Measurements from ENCODE around the gene PACS2.
"Not testable (repeated sequence)": the region's sequence is repeated elsewhere in the genome, so short reads cannot be mapped to it uniquely, and the experiment has no call there.

- TF ChIP-seq CTCF, POLR2A, EP300 (IDR thresholded peaks at IDR 0.05): not testable (repeated sequence)
These were observed 25.6 kb upstream of the PACS2 start for GRCh38 chr14:105288936-105289335.
